Measurements from ENCODE around the gene MYO16.

The MYO16 gene

DNA sequence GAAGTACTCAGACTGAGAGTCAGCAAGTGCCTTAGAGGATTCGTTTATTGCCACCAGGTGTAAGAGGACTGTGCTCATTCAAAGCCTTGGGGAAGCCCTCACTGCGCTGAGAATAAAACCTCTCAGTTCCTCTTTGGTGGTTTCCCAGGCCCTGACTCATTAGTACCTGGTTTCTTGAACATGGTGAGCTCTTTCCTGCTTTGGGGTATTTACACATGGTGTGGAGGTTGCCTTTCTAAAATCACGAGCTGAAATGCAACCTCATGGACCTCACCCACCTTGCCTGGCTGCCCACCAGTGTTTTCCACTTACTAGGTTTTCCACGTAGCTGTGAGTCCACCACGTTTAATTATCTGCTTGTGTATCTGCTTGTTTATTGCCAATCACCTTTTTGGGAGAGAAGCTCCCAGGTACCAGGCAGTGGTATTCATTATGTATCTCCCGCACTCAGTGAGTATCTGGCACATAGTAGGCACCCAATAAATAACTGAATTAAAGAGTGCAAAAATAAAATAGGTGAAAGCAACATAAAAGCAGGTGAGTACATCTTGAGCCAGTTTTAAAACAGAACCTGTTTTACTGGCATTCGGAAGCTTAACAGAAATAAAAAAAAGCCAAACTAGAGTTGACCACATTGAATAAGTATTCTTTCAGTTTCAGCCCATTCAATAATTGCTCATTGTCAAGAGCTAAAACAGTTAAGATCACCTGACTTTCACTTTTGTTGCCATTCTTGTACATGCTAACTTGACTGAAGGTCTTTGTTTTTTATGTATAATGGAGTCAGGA lies 533.0 kb downstream of the MYO16 start:
- no peak for TF ChIP-seq Cebpa-rat (IDR thresholded peaks at IDR 0.05)
- H3K27ac ChIP-seq = no peak overlapping the region
- no peaks in the 10 kb centered on the region for H3K36me3 ChIP-seq
- H3K4me3 ChIP-seq = no peak overlapping the region
- peak overlapping the region; percentile 69 for H3K4me2 ChIP-seq
- H3K4me1 ChIP-seq = peaks cover 57% of the 10 kb centered on the region
- H3K9me3 ChIP-seq = no peaks in the 10 kb centered on the region
- no peaks in the 10 kb centered on the region for H4K20me1 ChIP-seq
- no peaks in the 10 kb centered on the region for H3K27me3 ChIP-seq
- no peak overlapping the region for H3K9ac ChIP-seq

GRCh38 chr13:109163037-109163379 lies 533.6 kb downstream of the MYO16 start:
- no peaks in the 10 kb centered on the region for H4K20me1 ChIP-seq
- H3K36me3 ChIP-seq = no peaks in the 10 kb centered on the region
- H3K4me3 ChIP-seq = no peak overlapping the region
- peak overlapping the region; percentile 69 for H3K4me2 ChIP-seq
- H3K27me3 ChIP-seq = no peaks in the 10 kb centered on the region
- H3K9me3 ChIP-seq = no peaks in the 10 kb centered on the region
- peaks cover 57% of the 10 kb centered on the region for H3K4me1 ChIP-seq
- H3K9ac ChIP-seq = no peak overlapping the region
- no peak overlapping the region for H3K27ac ChIP-seq
- no peak for TF ChIP-seq Cebpa-rat (IDR thresholded peaks at IDR 0.05)

GRCh38 chr13:109165417-109165904 lies 536.0 kb downstream of the MYO16 start:
- no peaks in the 10 kb centered on the region for H3K27me3 ChIP-seq
- H3K36me3 ChIP-seq = no peaks in the 10 kb centered on the region
- no peak overlapping the region for H3K9ac ChIP-seq
- TF ChIP-seq Cebpa-rat (IDR thresholded peaks at IDR 0.05) = no peak
- H3K9me3 ChIP-seq = no peaks in the 10 kb centered on the region
- no peaks in the 10 kb centered on the region for H4K20me1 ChIP-seq
- H3K27ac ChIP-seq = no peak overlapping the region
- H3K4me3 ChIP-seq = no peak overlapping the region
- 0 out of 2 replicates have a peak overlapping the region, but pooled peaks have one; percentile 59 for H3K4me2 ChIP-seq
- peaks cover 46% of the 10 kb centered on the region for H3K4me1 ChIP-seq

DNA sequence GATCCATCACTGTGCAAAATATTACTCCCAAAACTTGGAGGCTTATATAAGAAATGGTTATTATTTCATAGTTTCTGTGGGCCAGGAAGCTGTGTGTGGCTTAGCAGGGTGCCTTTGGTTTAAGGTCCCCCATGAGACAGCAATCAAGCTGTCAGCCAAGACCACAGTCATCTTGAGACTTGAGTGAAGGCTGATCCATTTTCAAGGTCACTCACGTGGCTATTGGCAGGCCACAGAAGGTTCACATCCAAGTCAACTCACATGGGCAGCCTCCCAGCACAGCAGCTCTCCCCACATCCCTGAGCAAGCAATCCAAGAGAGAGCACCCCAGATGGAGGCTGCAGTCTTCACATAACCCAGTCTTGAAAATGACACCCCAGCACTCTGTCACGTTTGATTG lies 537.4 kb downstream of the MYO16 start:
- no peaks in the 10 kb centered on the region for H3K9me3 ChIP-seq
- TF ChIP-seq Cebpa-rat (IDR thresholded peaks at IDR 0.05) = no peak
- no peaks in the 10 kb centered on the region for H3K27me3 ChIP-seq
- no peak overlapping the region for H3K27ac ChIP-seq
- H3K4me1 ChIP-seq = peaks cover 33% of the 10 kb centered on the region
- H3K4me3 ChIP-seq = no peak overlapping the region
- no peaks in the 10 kb centered on the region for H4K20me1 ChIP-seq
- H3K4me2 ChIP-seq = peak overlapping the region; percentile 59
- no peaks in the 10 kb centered on the region for H3K36me3 ChIP-seq
- H3K9ac ChIP-seq = no peak overlapping the region

DNA sequence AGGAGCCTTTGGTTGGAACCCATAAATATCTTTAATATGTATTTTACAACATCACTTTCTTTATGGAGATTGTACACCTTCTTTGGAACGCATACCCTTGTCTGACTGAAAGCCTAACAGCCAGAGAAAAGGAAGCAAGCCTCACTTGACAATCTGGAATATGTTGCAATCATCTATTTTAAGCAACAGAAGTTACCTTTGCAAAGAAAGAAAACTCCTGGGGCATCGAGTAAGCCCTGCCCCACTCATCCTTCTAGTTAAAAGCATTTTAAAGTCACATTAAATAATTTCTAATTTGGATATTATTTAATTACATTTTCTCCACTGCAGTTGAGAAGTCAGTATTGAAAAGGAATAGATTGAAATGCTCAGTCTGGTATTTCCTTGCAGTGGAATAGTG lies 542.7 kb downstream of the MYO16 start:
- Histone ChIP-seq H3K36me3 (no peaks in the 10 kb centered on the region), H3K9me3 (no peaks in the 10 kb centered on the region), H3K9ac (no peak overlapping the region)

GRCh38 chr13:109175666-109176065 lies 546.3 kb downstream of the MYO16 start:
- H3K27ac ChIP-seq = no peak overlapping the region
- no peak overlapping the region for H3K4me2 ChIP-seq
- no peaks in the 10 kb centered on the region for H3K36me3 ChIP-seq
- no peak for TF ChIP-seq Cebpa-rat (IDR thresholded peaks at IDR 0.05)
- H3K4me1 ChIP-seq = no peaks in the 10 kb centered on the region
- no peaks in the 10 kb centered on the region for H4K20me1 ChIP-seq
- H3K9me3 ChIP-seq = no peaks in the 10 kb centered on the region
- H3K9ac ChIP-seq = no peak overlapping the region
- no peaks in the 10 kb centered on the region for H3K27me3 ChIP-seq
- no peak overlapping the region for H3K4me3 ChIP-seq

More for the DNA sequence above, 542.7 kb downstream of the MYO16 start:
- no peak overlapping the region for H3K4me2 ChIP-seq
- no peaks in the 10 kb centered on the region for H3K27me3 ChIP-seq
- no peak overlapping the region for H3K4me3 ChIP-seq
- H3K27ac ChIP-seq = no peak overlapping the region
- no peaks in the 10 kb centered on the region for H4K20me1 ChIP-seq
- no peak for TF ChIP-seq Cebpa-rat (IDR thresholded peaks at IDR 0.05)
- H3K4me1 ChIP-seq = peaks cover 2% of the 10 kb centered on the region

- Histone ChIP-seq H3K4me1 (no peaks in the 10 kb centered on the region), H3K9ac (no peak overlapping the region), H4K20me1 (no peaks in the 10 kb centered on the region), H3K9me3 (no peaks in the 10 kb centered on the region), H3K27me3 (no peaks in the 10 kb centered on the region), H3K4me3 (no peak overlapping the region), H3K36me3 (no peaks in the 10 kb centered on the region), H3K27ac (no peak overlapping the region), H3K4me2 (no peak overlapping the region)
- TF ChIP-seq Cebpa-rat (IDR thresholded peaks at IDR 0.05) = no peak
These were observed 551.6 kb downstream of the MYO16 start for GRCh38 chr13:109180905-109181425.

GRCh38 chr13:109182777-109183465 lies 553.5 kb downstream of the MYO16 start:
- Histone ChIP-seq H3K27ac (no peak overlapping the region), H3K9ac (no peak overlapping the region), H3K27me3 (no peaks in the 10 kb centered on the region), H4K20me1 (no peaks in the 10 kb centered on the region), H3K9me3 (no peaks in the 10 kb centered on the region), H3K4me1 (no peaks in the 10 kb centered on the region), H3K4me3 (no peak overlapping the region), H3K36me3 (no peaks in the 10 kb centered on the region), H3K4me2 (no peak overlapping the region)
- TF ChIP-seq Cebpa-rat (IDR thresholded peaks at IDR 0.05) = no peak

DNA sequence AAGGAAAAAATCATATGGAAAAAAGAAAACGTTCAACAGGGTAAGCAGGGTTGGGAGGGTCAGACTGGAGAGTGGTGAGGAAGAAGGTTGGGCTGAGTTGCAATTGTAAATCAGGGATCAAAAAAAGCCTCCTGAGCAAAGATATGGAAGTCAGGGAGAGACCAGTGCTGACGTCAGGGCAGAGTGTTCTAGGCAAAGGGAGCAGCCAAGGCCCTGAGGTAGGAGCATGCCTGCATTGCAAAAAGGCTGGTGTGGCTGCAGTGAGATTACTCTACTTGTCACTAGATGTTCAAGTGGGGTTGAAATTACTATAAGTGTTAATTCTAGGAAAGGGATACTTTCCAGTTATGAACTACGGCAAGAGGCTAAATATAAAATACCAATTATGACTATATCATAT lies 562.0 kb downstream of the MYO16 start:
- H3K4me2 ChIP-seq = no peak overlapping the region
- H3K9ac ChIP-seq = no peak overlapping the region
- H3K27me3 ChIP-seq = no peaks in the 10 kb centered on the region
- no peak overlapping the region for H3K4me3 ChIP-seq
- no peaks in the 10 kb centered on the region for H4K20me1 ChIP-seq
- H3K4me1 ChIP-seq = no peaks in the 10 kb centered on the region
- no peaks in the 10 kb centered on the region for H3K9me3 ChIP-seq
- H3K36me3 ChIP-seq = no peaks in the 10 kb centered on the region
- TF ChIP-seq Cebpa-rat (IDR thresholded peaks at IDR 0.05) = no peak
- no peak overlapping the region for H3K27ac ChIP-seq

- no peaks in the 10 kb centered on the region for H3K27me3 ChIP-seq
These were observed 562.9 kb downstream of the MYO16 start for GRCh38 chr13:109192306-109192705.

More at GRCh38 chr13:109192306-109192705, 562.9 kb downstream of the MYO16 start:
- H3K9me3 ChIP-seq = no peaks in the 10 kb centered on the region
- no peak overlapping the region for H3K9ac ChIP-seq
- H3K4me1 ChIP-seq = no peaks in the 10 kb centered on the region
- no peaks in the 10 kb centered on the region for H4K20me1 ChIP-seq
- H3K4me2 ChIP-seq = no peak overlapping the region
- no peak overlapping the region for H3K27ac ChIP-seq
- H3K4me3 ChIP-seq = no peak overlapping the region
- no peak for TF ChIP-seq Cebpa-rat (IDR thresholded peaks at IDR 0.05)
- H3K36me3 ChIP-seq = no peaks in the 10 kb centered on the region
